ENCODE measurements around the gene PPFIA1.
A peak's percentile ranks its signal among the peaks of the same experiment; 100 is the strongest.
"Not testable (repeated sequence)": the region's sequence is repeated elsewhere in the genome, so short reads cannot be mapped to it uniquely, and the experiment has no call there.

Gene PPFIA1

DNA sequence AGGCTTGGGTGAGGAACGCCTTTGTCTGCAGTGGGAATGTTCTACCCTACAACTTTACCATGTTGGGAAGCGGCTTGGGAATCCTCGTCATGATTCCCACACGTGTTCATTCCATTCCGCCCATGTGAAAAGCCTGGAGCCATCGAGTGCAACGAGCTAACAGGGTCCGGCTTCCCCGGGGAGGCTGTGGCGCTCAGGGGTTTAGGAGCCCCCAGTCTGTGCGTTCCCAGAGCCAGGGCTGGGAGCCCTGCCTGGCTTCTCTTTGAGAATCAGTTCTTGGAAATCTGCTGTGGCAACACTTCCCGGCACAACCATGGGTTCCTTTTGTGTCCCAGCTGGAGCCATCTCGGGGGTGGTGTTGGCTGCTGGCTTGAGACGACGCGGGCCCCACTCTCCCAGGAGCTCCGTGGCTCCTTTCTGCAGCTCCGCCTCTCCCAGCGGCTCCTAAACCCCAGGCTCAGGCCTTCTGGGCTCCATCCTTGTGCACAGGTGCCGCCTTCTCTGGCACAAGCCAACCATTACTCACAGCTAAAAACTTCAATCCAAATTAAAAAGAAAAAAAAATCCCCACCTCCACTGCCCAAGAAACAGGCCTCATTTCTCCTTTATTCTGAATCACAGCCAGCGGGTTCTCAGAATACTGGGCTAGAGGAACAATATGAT, 18.7 kb upstream of the PPFIA1 start:
- DNase-seq: no peak

DNA sequence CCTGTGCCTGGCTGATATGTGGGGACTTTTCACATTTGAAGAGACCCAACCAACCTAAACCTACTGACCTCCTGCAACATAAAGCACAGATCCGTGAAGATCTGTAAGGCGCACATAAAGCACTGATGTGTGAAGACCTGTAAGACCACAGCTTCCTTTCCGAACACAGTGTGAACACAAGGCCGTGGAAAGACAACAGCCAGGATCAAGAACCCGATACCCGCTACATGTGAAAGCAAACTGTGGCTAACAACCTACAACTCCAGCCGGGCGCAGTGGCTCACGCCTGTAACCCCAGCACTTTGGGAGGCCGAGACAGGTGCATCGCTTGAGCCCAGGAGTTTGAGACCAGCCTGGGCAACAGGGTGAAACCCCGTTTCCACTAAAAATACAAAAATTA, 17.6 kb upstream of the PPFIA1 start:
- no peak for DNase-seq

DNA sequence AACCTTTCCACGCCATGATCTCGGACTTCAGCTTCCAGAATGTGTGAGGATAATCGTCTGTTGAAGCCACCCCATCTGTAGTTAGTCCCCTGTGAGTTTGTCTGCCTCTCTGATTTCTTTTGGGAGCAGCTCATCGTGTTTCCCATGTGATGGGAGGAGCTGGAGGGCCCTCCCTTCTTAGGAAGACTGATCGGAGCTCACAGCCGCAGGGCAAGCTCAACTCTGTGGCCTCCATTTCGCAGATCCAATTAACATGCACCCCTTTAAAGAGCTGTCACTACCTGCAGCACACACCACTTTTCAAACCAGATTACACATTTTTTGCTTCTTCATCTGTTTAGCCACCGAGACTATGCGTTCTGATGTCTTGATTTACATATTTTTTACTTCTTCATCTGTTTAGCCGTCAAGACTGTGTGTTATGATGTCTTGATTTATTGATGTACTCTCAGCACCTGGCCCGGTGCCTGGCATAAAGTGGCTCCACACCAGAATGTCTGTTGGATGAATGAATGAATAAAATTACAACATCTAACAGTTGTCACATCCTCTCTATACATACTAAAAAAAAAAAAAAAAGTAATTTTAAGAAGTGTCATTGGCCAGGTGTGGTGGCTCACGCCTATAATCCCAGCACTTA, 14.9 kb upstream of the PPFIA1 start:
- no peak for DNase-seq

DNA sequence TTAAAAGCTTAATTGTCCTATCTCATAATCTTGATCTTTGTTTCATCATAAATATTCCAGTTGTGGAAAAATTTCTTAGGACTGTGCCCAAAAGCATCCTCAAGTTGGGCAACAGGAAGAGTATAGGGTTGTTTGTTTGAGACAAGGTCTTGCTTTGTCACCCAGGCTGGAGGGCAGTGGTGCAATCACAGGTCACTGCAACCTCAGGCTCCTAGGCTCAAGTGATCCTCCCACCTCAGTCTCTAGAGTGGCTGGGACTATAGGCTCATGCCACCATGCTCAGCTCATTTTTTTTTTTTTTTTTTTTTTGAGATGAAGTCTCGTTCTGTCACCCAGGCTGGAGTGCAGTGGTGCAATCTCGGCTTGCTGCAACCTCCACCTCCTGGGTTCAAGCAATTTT, 11.4 kb upstream of the PPFIA1 start:
- DNase-seq: not testable (repeated sequence)

DNA sequence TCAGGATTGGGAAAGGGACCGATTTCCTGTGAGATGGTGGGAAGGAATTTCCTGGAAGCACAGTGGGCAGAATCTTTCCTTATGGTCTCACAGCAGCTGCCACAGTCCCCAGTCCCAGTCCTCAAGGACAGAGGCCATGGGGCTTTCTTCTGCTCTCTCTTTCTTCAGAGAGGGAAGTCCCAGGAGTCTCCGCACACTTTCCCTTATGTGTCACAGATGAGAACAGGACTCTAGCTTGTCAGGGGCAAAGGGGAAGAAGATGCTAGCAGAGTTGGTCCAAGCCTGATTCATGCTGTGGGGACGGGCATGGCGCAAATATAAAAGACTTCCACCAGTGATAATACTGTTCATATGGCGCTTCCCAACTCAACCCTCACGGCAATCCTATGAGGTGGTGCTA, 7.5 kb upstream of the PPFIA1 start:
- no peak for DNase-seq

DNA sequence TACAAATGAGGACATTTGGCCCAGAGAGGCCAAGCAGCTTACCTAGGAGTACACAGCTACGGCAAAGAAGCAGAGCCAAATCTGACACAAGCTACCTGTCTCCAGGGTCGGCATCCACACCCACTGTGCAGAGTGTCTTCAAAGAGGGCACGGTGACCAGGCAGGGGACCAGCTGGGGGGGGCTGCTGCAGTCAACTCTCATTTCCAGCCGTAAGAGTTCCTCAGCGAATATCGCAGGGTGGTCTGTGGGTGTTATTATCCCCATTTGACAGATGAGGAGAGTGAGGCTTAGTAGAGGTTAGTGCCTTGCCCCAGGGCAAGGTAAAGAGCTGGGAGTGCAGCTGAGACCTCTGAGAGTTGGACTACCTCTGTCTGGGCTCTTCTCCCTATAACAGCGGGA, 7.1 kb upstream of the PPFIA1 start:
- no peak for DNase-seq

DNA sequence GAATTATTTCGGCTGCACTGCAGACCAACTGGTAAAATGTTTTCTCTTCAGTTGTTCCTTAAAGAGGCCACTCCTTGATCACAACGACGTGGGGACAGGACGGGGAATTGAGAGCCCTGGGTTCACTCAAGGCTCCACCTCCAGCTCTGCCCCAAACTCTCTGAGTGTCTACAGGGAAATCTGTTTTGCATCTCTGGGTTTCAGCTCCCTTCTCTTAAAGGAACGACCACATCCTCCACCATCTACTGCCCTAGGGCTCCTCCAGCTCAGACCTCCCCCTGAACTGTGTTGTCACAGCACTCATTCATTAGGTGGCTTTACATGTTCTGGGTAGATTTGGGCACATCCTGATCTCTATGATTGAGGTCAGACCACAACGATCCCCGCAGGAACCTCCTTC, 5.1 kb upstream of the PPFIA1 start:
- no peak for DNase-seq

DNA sequence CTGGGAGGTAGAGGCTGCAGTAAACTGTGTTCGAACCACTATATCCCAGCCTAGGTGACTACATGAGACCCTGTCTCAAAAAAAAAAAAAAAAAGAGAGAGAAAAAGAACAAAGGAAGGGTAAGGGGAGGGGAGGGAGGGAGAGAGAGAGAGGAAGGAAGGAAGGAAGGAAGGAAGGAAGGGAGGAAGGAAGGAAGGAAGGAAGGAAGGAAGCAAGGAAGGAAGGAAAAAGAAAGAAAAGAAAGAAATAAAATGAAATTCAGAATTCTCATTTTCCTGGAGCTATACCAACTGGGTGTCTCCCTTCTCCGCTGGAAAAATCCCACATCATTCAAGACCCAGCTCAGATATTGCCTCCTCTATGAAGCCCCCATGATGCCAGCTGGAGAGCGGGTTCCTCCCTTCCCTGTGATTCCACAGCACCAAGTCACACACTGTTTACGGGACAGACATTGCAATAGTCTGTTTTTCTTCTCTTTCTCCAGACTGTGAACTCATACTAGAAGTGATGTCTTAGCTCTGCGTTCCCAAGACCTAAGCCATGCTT, 3.0 kb upstream of the PPFIA1 start:
- DNase-seq: no peak

DNA sequence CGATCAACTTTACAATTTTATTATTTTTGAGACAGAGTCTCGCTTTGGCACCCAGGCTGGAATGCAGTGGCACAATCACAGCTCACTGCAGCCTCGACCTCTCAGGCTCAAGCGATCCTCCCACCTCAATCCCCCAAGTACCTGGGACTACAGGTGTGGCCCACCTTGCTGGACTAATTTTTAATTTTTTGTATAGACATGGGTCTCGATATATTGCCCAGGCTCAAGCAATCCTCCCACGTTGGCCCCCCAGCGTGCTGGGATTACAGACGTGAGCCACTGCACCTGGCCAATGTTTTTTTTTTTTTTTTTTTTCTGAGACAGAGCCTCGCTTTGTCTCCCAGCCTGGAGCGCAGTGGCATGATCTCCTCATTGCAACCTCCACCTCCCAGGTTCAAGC, 2.0 kb upstream of the PPFIA1 start:
- no peak for DNase-seq

DNA sequence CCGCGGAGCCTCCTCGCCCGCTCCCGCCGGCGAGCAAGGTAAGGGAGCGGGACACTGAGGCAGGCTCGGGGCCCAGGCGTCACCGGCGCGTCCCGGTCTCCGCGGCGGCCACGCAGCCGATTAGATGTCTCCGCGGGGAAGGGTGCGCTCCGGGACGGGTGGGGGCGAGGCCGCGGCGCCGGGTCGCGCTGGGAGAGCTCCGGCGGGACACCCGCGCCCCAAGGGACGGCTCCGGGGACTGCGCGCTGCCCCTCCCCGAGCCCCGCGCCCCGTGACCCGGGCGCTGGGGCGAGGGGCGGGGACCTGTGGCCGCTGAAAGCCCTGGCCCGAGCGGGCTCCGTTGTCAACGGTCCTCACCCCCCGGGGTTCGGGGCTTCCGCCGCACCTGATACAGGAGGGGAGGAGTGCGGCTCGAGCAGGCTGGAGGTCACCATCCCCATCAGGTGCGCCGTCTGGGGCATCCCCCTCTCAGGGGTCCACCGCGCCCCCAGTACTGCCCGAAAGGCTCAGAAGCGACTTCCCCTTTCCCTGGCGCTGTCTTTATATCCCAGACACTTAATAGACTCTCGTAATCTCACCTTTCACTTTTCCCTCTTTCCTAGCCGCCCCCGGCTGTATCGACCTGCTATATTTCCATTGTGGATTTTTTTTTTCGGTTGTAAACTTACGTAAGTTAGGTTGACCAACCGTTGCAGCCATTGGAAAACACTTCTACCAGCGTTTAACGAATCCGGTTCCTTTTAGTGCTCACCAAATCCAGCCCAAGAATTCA, 573 bp downstream of the PPFIA1 start:
- peak; percentile 60 for DNase-seq

DNA sequence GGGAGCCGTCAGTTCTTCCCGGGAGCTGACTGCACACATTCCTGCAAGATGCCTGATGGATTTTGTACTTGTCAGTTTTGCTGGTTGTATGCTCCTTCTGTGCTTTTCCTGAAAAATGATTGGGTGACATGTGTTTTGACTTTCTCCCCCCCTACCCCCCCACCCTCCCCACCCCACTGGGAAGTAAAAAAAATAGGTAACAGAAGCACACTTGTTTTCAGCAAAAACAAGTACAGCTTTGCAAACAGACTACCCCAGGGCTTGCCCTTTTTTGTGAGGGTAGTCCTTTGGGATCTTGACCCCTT, 1.1 kb downstream of the PPFIA1 start:
- no peak for DNase-seq

DNA sequence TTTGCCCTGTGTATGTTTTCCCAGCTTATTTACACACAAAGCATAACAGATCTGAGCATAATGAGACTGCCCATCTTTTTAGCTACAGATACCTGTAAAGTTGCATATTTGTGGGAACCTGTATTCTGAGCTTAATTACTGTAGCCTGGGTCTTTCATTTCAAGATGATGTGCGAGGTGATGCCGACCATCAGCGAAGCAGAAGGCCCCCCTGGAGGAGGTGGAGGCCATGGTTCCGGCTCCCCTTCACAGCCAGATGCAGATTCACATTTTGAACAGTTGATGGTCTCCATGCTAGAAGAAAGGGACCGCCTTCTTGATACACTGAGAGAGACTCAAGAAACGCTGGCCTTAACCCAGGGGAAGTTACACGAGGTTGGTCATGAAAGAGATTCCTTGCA, 1.5 kb downstream of the PPFIA1 start:
- peak; percentile 8 for DNase-seq

DNA sequence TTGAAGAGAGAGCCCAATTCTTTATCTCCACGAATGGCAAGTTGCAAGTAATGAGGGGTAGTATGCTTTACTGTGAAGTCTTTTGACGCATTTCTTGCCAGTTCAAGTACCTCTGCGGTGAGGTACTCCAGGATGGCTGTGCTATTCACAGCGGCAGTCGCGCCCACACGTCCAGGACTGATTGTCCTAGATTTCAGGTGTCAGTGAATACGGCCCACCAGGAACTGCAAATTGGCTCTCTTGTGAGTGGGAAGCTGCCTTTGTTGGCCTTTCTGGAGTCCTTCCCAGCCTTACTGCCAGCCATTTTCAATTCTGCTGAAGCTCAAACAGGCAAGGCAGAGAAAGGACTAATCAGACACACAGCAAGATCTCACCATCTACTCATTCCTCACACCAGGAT, 8.5 kb downstream of the PPFIA1 start:
- DNase-seq: no peak

DNA sequence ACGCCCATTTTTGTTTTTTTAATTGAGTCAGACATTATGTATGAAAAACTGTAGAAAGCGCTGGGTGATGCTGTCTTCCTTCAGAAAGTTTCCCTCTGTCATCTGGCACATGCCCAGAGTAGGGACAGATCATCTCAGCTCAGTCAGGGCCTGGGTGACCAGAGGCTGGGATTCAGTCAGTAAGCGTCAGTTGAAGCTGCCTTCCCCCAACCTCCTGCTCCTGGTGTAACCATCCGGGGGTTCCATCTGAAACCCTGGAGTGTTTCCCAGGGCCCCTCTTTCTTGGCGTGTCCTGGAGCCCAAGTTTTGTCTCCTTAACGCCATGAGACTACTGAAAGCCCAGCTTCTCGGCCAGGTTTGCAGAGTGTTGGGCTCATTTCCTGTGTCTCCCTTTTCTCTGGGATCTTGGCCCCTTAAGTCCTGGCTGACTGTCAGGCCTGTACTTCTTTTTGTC, 10.7 kb downstream of the PPFIA1 start:
- no peak for DNase-seq

DNA sequence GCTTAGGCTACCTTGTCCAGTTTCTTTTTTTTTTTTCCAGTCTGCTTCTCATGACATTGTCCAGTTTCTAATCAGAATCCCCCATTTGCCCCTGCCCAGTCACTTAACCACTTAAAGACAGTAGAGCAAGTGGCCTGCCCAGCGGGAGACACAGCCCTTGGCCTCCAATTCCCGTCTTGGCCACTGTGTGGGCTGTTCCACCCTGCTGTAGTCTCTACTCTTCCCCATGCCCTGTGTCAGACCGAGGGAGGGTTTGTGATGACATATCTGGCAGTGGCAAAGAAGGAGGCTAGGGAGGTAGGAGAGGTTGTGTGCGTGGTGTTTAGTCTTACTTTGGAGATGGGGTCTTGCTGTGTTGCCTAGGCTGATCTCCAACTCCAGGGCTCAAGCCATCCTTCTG, 11.5 kb downstream of the PPFIA1 start:
- DNase-seq: no peak

DNA sequence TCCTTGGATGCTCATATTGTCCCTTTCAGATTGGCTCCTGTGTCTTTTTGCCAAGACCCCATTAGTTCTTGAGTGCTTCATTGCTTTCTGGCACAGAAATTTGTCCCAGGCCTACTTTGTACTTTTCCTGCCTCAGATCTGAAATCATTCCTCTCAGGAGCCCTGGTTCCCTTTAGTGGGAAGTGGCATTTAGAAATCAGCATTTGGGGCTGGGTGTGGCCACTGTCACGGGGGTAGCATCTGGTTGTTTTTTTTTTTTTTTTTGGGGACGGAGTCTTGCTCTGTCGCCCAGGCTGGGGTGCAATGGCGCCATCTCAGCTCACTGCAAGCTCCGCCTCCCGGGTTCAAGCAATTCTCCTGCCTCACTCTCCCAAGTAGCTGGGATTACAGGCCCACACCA, 18.2 kb downstream of the PPFIA1 start:
- DNase-seq: no peak

DNA sequence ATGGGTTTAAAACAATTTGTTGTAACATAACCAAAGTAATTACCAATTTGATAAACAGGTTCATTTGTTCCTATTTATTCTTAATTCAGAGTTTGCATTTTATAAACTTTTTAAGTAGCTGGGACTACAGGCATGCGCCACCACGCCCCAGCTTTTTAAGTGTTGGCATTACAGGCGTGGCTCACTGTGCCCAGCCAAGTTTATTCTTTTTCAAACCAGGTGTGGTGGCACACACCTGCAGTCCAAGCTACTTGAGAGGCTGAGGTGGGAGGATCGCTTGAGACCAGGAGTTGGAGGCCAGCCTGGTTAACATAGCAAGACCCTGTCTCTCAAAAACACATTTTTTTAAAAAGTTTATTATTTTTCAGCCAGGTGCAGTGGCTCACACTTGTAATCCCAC, 19.1 kb downstream of the PPFIA1 start:
- DNase-seq: no peak

DNA sequence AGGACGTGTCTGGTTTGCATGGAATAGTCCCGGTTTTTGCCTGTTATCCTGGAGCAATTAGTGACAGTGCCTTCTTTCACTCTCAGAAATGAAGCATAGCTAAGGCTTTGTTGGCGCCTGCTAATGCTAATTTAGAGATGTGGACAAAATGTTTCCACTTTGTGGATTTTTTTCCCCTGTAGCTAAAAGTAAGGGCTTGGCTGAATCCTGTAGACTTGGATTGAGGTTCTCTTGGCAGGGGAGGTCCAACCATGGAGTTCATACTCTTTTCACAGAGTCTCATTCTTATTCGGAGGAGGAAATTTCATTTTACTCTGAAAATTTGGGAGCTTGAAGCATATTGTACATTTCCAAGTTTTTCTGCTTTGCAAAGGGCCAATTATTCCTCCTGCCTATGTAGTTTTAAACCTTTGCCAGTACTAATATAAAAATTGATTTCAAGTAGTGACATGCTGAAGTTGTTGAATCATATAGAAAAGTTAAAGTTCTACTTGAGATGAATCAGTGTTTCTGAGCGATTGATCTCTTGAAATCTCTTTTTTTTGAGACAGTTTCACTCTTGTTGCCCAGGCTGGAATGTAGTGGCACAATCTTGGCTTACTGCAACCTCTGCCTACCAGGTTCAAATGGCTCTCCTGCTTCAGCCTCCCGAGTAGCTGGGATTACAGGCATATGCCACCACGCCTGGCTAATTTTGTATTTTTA, 20.0 kb downstream of the PPFIA1 start:
- no peak for DNase-seq

DNA sequence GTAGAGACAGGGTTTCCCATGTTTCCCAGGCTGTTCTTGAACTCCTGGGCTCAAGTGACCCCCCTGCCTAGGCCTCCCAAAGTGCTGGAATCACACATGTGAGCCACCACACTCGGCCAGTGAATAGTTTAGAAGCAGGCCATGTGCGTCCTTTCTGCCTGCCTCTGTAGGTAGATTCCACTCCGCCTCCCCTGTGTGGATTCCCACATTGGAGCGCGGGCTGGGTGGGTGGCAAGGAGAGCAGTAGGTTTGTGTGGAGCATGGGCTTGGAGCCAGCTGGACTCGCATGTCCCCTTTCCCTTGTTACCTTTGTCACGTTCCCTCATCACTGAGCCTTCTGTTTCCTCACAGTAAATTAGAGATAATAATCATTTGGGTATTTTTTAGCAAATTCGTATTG, 21.7 kb downstream of the PPFIA1 start:
- no peak for DNase-seq

DNA sequence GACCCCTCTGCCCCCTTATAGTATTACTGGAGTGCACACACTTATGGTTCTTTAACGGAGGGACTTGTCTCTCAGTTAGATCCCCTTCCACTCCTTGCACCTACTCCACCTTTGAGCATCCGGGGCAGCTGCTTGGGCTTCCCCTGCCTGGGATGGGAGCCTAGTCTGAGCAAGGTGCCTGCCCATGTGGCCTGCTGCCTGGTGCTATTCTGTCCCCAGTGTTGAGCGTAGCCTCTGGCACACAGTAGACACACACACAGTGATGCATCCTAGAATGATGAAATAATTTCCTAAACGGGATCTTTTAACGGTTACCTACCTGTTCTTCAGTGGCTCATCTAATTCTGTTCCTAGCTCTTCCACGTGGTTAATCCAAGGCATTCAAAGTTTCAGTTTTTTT, 22.4 kb downstream of the PPFIA1 start:
- DNase-seq: no peak

DNA sequence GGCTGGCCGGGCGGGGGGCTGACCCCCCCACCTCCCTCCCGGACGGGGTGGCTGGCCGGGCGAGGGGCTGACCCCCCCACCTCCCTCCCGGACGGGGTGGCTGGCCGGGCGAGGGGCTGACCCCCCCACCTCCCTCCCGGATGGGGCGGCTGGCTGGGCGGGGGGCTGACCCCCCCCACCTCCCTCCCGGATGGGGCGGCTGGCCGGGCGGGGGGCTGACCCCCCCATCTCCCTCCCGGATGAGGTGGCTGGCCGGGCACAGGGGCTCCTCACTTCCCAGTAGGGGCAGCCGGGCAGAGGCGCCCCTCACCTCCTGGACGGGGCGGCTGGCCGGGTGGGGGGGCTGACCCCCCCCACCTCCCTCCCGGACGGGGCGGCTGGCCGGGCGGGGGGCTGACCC, 24.7 kb downstream of the PPFIA1 start:
- not testable (repeated sequence) for DNase-seq

DNA sequence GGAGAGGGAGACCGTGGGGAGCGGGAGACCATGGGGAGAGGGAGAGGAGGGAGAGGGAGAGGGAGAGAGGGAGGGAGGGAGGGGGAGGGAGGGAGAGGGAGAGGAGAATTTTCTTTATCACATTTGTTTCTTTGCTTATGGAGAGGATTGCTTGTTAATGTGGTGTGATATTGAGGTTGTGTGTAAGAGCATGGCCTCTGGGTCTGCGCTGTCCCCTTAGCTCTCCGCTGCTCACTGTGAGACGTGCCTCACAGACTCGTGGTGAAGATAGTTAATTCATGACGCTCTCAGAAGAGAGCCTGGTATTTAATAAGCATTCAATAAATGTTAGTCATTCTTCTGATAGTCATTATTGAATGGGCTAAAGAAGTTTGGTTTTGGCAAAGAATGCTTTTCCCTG, 26.2 kb downstream of the PPFIA1 start:
- no peak for DNase-seq

DNA sequence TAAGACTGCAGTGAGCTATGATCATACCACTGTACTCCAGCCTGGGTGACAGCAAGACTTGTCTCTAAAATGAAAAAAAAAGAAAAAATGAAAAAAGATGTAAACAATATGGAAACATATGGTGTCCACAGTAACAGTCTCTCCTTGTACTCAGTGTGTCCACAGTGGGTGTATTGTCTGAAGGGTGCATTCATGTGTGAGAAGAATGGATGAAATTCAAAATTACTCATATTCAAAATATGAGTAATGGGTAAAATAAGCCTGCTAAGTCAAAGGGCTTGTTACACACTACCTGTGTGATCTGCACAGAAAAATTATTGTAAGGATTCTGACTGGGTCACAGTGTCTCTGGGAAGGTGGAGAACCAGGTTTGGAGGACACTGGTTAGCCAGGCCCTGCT, 26.9 kb downstream of the PPFIA1 start:
- no peak for DNase-seq
